ENCODE results near the gene DNAH7.

DNA sequence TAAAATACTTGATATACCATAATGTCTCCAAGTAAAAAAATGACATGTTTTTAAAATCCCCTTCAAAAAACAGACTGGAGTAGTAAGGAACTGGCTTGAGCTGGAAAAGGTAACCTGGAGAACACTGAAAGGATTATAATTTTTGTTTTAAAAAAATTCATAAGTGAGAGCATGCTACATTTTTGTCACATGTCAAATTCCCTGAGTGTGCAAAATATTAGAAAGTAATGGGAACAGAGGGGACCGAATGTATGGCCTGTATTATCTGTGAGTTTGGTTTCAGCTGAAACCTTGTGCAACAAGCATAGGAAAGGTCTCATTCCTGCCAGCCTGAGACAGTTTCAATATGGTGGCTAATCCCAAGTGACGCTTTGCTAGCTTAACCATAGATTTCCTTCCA, 209.1 kb downstream of the DNAH7 start:
- TF ChIP-seq, protein P1, sequence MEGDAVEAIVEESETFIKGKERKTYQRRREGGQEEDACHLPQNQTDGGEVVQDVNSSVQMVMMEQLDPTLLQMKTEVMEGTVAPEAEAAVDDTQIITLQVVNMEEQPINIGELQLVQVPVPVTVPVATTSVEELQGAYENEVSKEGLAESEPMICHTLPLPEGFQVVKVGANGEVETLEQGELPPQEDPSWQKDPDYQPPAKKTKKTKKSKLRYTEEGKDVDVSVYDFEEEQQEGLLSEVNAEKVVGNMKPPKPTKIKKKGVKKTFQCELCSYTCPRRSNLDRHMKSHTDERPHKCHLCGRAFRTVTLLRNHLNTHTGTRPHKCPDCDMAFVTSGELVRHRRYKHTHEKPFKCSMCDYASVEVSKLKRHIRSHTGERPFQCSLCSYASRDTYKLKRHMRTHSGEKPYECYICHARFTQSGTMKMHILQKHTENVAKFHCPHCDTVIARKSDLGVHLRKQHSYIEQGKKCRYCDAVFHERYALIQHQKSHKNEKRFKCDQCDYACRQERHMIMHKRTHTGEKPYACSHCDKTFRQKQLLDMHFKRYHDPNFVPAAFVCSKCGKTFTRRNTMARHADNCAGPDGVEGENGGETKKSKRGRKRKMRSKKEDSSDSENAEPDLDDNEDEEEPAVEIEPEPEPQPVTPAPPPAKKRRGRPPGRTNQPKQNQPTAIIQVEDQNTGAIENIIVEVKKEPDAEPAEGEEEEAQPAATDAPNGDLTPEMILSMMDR (IDR thresholded peaks at IDR 0.05) = no peak
- no peak for TF ChIP-seq POLR2A (IDR thresholded peaks at IDR 0.05)
